GM12874 (cell line): ENCODE data around the gene NFATC2IP.

Source experiments
- CTCF ChIP-seq: IDR thresholded peaks from 2 replicates; pipeline ENCODE4 v1.5.1; 2011; ENCODE audit warnings: low read depth, mild to moderate bottlenecking, control low read depth, low read length, moderate library complexity; ENCODE audit not compliant: insufficient read depth

NFATC2IP gene

DNA sequence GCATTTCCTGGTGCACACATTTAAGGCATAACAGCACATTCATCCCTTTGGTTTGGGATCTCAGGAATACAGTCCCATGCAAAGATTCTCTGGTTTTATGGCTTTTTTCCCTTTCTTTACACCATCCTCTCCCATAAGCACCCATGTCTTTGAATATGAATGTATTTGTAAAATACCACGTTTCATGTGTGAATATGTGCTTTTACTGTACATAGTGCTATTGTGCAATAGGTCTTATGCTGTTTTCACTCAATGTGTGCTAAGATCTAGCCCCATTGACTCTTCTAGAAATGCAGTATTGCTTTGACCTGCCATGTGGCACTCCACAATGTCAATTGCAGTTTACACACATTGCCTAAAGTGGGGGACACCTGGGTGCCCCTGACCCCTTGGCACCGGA is 13.8 kb downstream of the NFATC2IP start:
- no peak for TF ChIP-seq CTCF

- no peak for TF ChIP-seq CTCF
These were observed 16.4 kb downstream of the NFATC2IP start for GRCh38 chr16:28967156-28967555.

DNA sequence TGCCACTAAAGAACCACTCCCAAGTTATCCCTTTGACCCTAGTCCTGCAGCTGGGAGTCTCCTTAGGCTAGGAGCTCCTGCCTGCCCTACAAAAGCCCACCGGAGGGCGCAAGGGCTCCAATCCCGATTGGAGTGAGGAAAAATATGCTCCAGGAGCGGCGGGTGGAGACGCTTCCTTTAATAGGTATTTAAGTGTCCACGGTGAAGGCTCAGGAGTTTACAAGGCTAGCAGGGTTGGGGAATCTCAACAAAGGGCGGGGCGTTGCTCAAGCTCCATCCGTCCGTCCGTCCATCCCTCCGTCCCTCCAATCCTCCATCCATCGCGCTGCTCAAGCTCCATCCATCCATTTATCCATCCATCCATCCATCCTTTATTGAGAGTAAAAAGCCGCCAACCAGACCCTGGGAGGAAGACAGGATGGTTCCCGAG is 23.3 kb downstream of the NFATC2IP start:
- TF ChIP-seq CTCF: peak; percentile 59

GRCh38 chr16:28974437-28975157 is 23.9 kb downstream of the NFATC2IP start, which contains the start of gene SPNS1:
SPNS1 (plus strand) TSS chr16:28974778; CDS start chr16:28975152, 374 bp downstream.
- TF ChIP-seq CTCF: no peak

DNA sequence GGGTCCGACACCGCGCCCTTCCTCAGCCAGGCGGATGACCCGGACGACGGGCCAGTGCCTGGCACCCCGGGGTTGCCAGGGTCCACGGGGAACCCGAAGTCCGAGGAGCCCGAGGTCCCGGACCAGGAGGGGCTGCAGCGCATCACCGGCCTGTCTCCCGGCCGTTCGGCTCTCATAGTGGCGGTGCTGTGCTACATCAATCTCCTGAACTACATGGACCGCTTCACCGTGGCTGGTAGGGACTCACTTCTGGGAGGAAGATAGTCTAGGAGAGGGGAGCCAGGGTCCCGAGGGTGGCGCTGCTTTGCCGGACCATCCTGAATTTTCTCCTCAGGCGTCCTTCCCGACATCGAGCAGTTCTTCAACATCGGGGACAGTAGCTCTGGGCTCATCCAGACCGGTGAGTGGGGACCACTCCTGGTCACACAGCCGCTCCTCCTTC is 24.4 kb downstream of the NFATC2IP start:
- no peak for TF ChIP-seq CTCF

DNA sequence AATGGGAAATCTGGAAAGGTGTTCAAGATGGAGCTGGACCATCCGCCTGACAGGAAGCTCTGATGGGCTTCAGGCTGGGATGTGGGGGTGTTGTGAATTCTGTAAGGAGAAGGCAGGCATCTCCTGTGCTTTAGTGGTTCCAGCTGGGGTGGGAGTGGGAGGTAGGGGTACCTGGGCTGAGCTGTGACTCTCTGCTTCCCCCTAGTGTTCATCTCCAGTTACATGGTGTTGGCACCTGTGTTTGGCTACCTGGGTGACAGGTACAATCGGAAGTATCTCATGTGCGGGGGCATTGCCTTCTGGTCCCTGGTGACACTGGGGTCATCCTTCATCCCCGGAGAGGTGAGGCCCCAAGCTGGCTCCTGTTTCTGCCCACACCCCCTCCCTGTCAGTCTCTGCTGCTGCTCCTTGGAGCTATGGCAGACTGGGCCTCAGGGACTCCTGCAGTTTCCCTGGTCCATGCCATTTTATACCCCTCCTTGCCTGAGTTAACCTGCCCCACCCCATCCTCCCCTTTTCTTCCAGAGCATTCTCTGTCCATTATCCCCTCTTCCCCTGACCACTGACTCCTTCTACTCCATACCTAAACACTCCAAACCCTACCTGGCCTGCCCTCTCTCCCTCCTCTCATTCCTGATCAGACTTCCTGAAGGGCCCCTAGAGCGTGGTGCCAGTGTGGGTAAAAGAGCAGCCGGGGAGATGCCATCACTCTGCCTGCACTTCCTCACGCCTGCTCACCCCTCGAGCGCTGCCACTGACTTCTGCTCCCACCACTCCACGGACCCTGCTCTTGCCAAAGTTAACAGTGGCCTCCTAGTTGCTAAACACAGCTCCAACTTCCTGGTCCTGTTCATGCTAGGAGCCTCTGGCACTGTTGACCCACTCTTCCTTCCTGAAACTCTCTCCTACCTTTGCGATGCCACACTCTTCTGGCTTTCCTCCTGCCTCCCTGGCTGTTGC is 27.2 kb downstream of the NFATC2IP start:
- peak; percentile 78 for TF ChIP-seq CTCF

GRCh38 chr16:28980929-28981328 is 30.2 kb downstream of the NFATC2IP start:
- no peak for TF ChIP-seq CTCF
